HG02884 (cell line): ENCODE results near the gene TMUB1.

Experiments
- ATAC-seq: cut with Tn5 transposase; IDR thresholded peaks from one replicate; pipeline ENCODE4 v1.9.1; 2021; ENCODE audit warnings: mild to moderate bottlenecking, moderate library complexity; ENCODE audit not compliant: unreplicated experiment

The TMUB1 gene

GRCh38 chr7:151035026-151035717, 48.1 kb downstream of the TMUB1 start:
- no peak for ATAC-seq

DNA sequence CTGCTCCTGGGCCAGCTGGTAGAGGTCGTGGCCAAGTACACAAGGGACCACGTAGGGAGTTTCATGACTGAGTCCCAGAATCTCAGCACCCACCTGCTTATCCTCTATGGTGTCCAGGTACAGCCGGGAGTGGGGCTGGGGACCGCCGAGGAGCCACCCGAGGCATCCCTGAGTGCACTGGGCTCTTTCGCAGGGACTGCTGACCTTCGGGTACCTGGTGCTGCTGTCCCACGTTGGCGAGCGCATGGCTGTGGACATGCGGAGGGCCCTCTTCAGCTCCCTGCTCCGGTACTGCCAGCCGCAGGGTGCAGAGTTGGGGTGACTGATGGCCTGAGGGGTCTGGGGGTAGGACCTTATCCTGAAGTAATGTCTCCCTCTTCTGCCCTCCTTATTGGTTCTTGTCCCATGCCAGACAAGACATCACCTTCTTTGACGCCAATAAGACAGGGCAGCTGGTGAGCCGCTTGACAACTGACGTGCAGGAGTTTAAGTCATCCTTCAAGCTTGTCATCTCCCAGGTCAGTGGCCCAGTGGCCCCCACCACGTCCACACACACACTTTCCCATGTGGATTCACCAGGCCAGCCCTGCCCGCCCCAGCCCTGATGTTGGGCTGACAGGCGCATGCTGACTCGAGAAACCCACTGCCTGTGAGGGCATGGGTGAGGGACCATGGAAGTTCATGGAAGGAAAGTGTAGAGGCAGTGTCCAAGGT, 48.8 kb downstream of the TMUB1 start:
- ATAC-seq = no peak

GRCh38 chr7:151033864-151034249, 49.4 kb downstream of the TMUB1 start:
- no peak for ATAC-seq

- no peak for ATAC-seq
These were observed 50.1 kb downstream of the TMUB1 start for GRCh38 chr7:151032936-151033863.
